Stomach (tissue), 9 donors: ENCODE measurements around the gene KCNE4. TPM values are rescaled to one million over a fixed set of nuclear protein-coding genes. Genes with fewer than 3 reads are reported as not detected.

Experiments used
- DNase-seq, 2 donors: peaks; one replicate each; pipeline versions ENCODE4 v3.0.0 to v3.0.0-alpha.2; 2013 to 2019
- H3K27ac ChIP-seq, 5 donors: fragments of 200-600 bp in 4 of 5; sonication (generic) in 4 of 5; one replicate each; pipeline ENCODE4 v1.5.1; 2013 to 2019; ENCODE audit warnings: mild to moderate bottlenecking in 1 of 5, moderate library complexity in 1 of 5
- H3K27me3 ChIP-seq, 3 donors: fragments of 200-600 bp; sonication (generic); one replicate each; pipeline ENCODE4 v1.5.1; 2017 to 2019; ENCODE audit warnings: mixed run types in 1 of 3
- H3K36me3 ChIP-seq, 4 donors: fragments of 200-600 bp; sonication (generic); 1 replicate in 3 of 4; 2 replicates in 1 of 4; pipeline ENCODE4 v1.5.1; 2016 to 2019
- H3K4me1 ChIP-seq, 4 donors: fragments of 200-600 bp; sonication (generic); one replicate each; pipeline ENCODE4 v1.5.1; 2016 to 2019
- H3K4me3 ChIP-seq, 4 donors: fragments of 200-600 bp; sonication (generic) in 3 of 4; one replicate each; pipeline ENCODE4 v1.5.1; 2016 to 2019; ENCODE audit warnings: mild to moderate bottlenecking in 1 of 4
- H3K9me3 ChIP-seq, 4 donors: fragments of 200-600 bp; sonication (generic); one replicate each; pipeline ENCODE4 v1.5.1; 2016 to 2019
- CTCF ChIP-seq, 7 experiments: fragments of 450-650 bp in 4 of 7; fragments of 200-600 bp in 3 of 7; sonication (generic) in 3 of 7; IDR thresholded peaks; one replicate each; pipeline ENCODE4 v1.5.1; 2016 to 2019; ENCODE audit warnings: antibody characterized with exemption in 7 of 7, control low read depth in 2 of 7, mild to moderate bottlenecking in 1 of 7
- EP300 ChIP-seq: sonication (generic); formaldehyde crosslinking; IDR thresholded peaks from one replicate; pipeline ENCODE4 v1.6.1; 2017; ENCODE audit warnings: antibody characterized with exemption
- POLR2A ChIP-seq, 4 donors: fragments of 450-650 bp; IDR thresholded peaks; one replicate each; pipeline ENCODE4 v1.6.1; 2016; ENCODE audit warnings: antibody characterized with exemption in 4 of 4, control low read depth in 2 of 4, mild to moderate bottlenecking in 1 of 4, moderate library complexity in 1 of 4
- POLR2AphosphoS5 ChIP-seq, 3 donors: sonication (generic); formaldehyde crosslinking; IDR thresholded peaks; one replicate each; pipeline ENCODE4 v1.6.1; 2016; ENCODE audit warnings: antibody characterized with exemption in 3 of 3
- WGBS, 5 donors: extraction: QIAGEN DNeasy Blood & Tissue Kit in 3 of 5; methylation state at CpG; one replicate each; pipeline versions ENCODE4 v1.1.5 to v1.1.7; 2013 to 2018; 5-methylcytosine and 5-hydroxymethylcytosine counted together
- intact Hi-C: fragments of 100-400 bp; cut with DNase I; formaldehyde crosslinking; loops from one replicate; pipeline ENCODE4 v1.15.1; 2023; ENCODE audit warnings: low total_unique reads
- polyA plus RNA-seq, 3 donors: library from polyadenylated mRNA; stranded (reverse); fragments of 200-250 nt; gene quantifications; one replicate each; pipeline ENCODE4 v1.2.3, GENCODE V29; 2013
- total RNA-seq, 5 donors: library from RNA; depleted of rRNA; stranded (reverse); fragments of >200 nt; gene quantifications; one replicate each; pipeline versions ENCODE4 v1.1.0 to v1.2.3, GENCODE V29; 2014 to 2016
- donor health status: healthy with polysubstance abuse.
- donor health status: Bipolar disorder and iron deficiency.
- donor health status: healthy.

Gene KCNE4
- total and polyA plus RNA-seq, 8 donors: 0.58 to 16.3 (median 2.9) TPM; not detected in 1

GRCh38 chr2:223048519-223048918 is 3.5 kb upstream of the KCNE4 start:
- peaks cover 0 to 51% (median 38%) of the 10 kb centered on the region in 4 donors for H3K4me1 ChIP-seq
- no peaks in the 10 kb centered on the region for H3K36me3 ChIP-seq
- WGBS, 5 donors: 47 to 80% (median 75%) methylated on average over 1 of the region's 1 CpG
- peak overlapping the region in 3 of 5 donors; percentile 57 to 76 (median 68) for H3K27ac ChIP-seq
- H3K27me3 ChIP-seq: no peaks in the 10 kb centered on the region
- no peak overlapping the region for H3K4me3 ChIP-seq
- no peak for DNase-seq
- no peaks in the 10 kb centered on the region for H3K9me3 ChIP-seq
- no peak for TF ChIP-seq CTCF (IDR thresholded peaks at IDR 0.05)
- TF ChIP-seq POLR2A (IDR thresholded peaks at IDR 0.05): no peak
- TF ChIP-seq EP300: no peak
- TF ChIP-seq POLR2AphosphoS5 (IDR thresholded peaks at IDR 0.05): no peak
- intact Hi-C loops: no loop called here

- Histone ChIP-seq H3K27ac (no peak overlapping the region), H3K27me3 (no peaks in the 10 kb centered on the region), H3K36me3 (no peaks in the 10 kb centered on the region), H3K4me3 (no peak overlapping the region), H3K4me1 (peaks cover 0 to 54% (median 41%) of the 10 kb centered on the region in 4 donors), H3K9me3 (no peaks in the 10 kb centered on the region)
- TF ChIP-seq POLR2AphosphoS5 (IDR thresholded peaks at IDR 0.05) (no peak), CTCF (IDR thresholded peaks at IDR 0.05) (no peak), EP300 (no peak), POLR2A (IDR thresholded peaks at IDR 0.05) (no peak)
- no peak for DNase-seq
- intact Hi-C loops: no loop called here
- 91 to 95% (median 94%) methylated on average over 4 of the region's 4 CpGs for WGBS, 5 donors
Measured at GRCh38 chr2:223049356-223049755, 2.6 kb upstream of the KCNE4 start.

GRCh38 chr2:223050188-223050587 is 1.8 kb upstream of the KCNE4 start:
- TF ChIP-seq POLR2A (IDR thresholded peaks at IDR 0.05) (no peak), POLR2AphosphoS5 (IDR thresholded peaks at IDR 0.05) (peak in 1 of 3 donors; percentile 8)
- no peak overlapping the region for H3K4me3 ChIP-seq
- DNase-seq: no peak
- no peaks in the 10 kb centered on the region for H3K9me3 ChIP-seq
- no peaks in the 10 kb centered on the region for H3K27me3 ChIP-seq
- H3K36me3 ChIP-seq: no peaks in the 10 kb centered on the region
- H3K27ac ChIP-seq: peak overlapping the region in 4 of 5 donors; percentile 35 to 84 (median 80)
- peaks cover 0 to 61% (median 43%) of the 10 kb centered on the region in 4 donors for H3K4me1 ChIP-seq
- WGBS, 5 donors: 54 to 75% (median 65%) methylated on average over 3 of the region's 3 CpGs
- intact Hi-C loops: no loop called here

GRCh38 chr2:223050900-223051504 is 988 bp upstream of the KCNE4 start:
- Histone ChIP-seq H3K27me3 (no peaks in the 10 kb centered on the region), H3K27ac (peak overlapping the region; percentile 31 to 84 (median 84)), H3K4me3 (peak overlapping the region; percentile 45 to 57 (median 49)), H3K36me3 (no peaks in the 10 kb centered on the region), H3K9me3 (no peaks in the 10 kb centered on the region), H3K4me1 (peaks cover 0 to 69% (median 51%) of the 10 kb centered on the region in 4 donors)
- DNase-seq: no peak
- intact Hi-C loops: no loop called here
- WGBS, 5 donors: 37 to 58% (median 55%) methylated on average over 8 of the region's 8 CpGs
- TF ChIP-seq EP300 (no peak), CTCF (IDR thresholded peaks at IDR 0.05) (no peak), POLR2AphosphoS5 (IDR thresholded peaks at IDR 0.05) (no peak), POLR2A (IDR thresholded peaks at IDR 0.05) (no peak)
